Stomach (tissue), 9 donors: Measurements from ENCODE around the gene SAMD8. TPM values are rescaled to one million over a fixed set of nuclear protein-coding genes. Genes with fewer than 3 reads are reported as not detected.

ENCODE experiments used
- DNase-seq, 2 donors: peaks; one replicate each; pipeline versions ENCODE4 v3.0.0 to v3.0.0-alpha.2; 2013 to 2019
- H3K27ac ChIP-seq, 5 donors: fragments of 200-600 bp in 4 of 5; sonication (generic) in 4 of 5; one replicate each; pipeline ENCODE4 v1.5.1; 2013 to 2019; ENCODE audit warnings: mild to moderate bottlenecking in 1 of 5, moderate library complexity in 1 of 5
- H3K27me3 ChIP-seq, 3 donors: fragments of 200-600 bp; sonication (generic); one replicate each; pipeline ENCODE4 v1.5.1; 2017 to 2019; ENCODE audit warnings: mixed run types in 1 of 3
- H3K36me3 ChIP-seq, 4 donors: fragments of 200-600 bp; sonication (generic); 1 replicate in 3 of 4; 2 replicates in 1 of 4; pipeline ENCODE4 v1.5.1; 2016 to 2019
- H3K4me1 ChIP-seq, 4 donors: fragments of 200-600 bp; sonication (generic); one replicate each; pipeline ENCODE4 v1.5.1; 2016 to 2019
- H3K4me3 ChIP-seq, 4 donors: fragments of 200-600 bp; sonication (generic) in 3 of 4; one replicate each; pipeline ENCODE4 v1.5.1; 2016 to 2019; ENCODE audit warnings: mild to moderate bottlenecking in 1 of 4
- H3K9me3 ChIP-seq, 4 donors: fragments of 200-600 bp; sonication (generic); one replicate each; pipeline ENCODE4 v1.5.1; 2016 to 2019
- EP300 ChIP-seq: sonication (generic); formaldehyde crosslinking; IDR thresholded peaks from one replicate; pipeline ENCODE4 v1.6.1; 2017; ENCODE audit warnings: antibody characterized with exemption
- POLR2A ChIP-seq, 4 donors: fragments of 450-650 bp; IDR thresholded peaks; one replicate each; pipeline ENCODE4 v1.6.1; 2016; ENCODE audit warnings: antibody characterized with exemption in 4 of 4, control low read depth in 2 of 4, mild to moderate bottlenecking in 1 of 4, moderate library complexity in 1 of 4
- POLR2AphosphoS5 ChIP-seq, 3 donors: sonication (generic); formaldehyde crosslinking; IDR thresholded peaks; one replicate each; pipeline ENCODE4 v1.6.1; 2016; ENCODE audit warnings: antibody characterized with exemption in 3 of 3
- WGBS, 5 donors: extraction: QIAGEN DNeasy Blood & Tissue Kit in 3 of 5; methylation state at CpG; one replicate each; pipeline versions ENCODE4 v1.1.5 to v1.1.7; 2013 to 2018; 5-methylcytosine and 5-hydroxymethylcytosine counted together
- intact Hi-C: fragments of 100-400 bp; cut with DNase I; formaldehyde crosslinking; loops from one replicate; pipeline ENCODE4 v1.15.1; 2023; ENCODE audit warnings: low total_unique reads
- polyA plus RNA-seq, 3 donors: library from polyadenylated mRNA; stranded (reverse); fragments of 200-250 nt; gene quantifications; one replicate each; pipeline ENCODE4 v1.2.3, GENCODE V29; 2013
- total RNA-seq, 5 donors: library from RNA; depleted of rRNA; stranded (reverse); fragments of >200 nt; gene quantifications; one replicate each; pipeline versions ENCODE4 v1.1.0 to v1.2.3, GENCODE V29; 2014 to 2016
- TF ChIP-seq, protein P1 (sequence below), 7 experiments: fragments of 450-650 bp in 4 of 7; fragments of 200-600 bp in 3 of 7; sonication (generic) in 3 of 7; IDR thresholded peaks; one replicate each; pipeline ENCODE4 v1.5.1; 2016 to 2019; ENCODE audit warnings: antibody characterized with exemption in 7 of 7, control low read depth in 2 of 7, mild to moderate bottlenecking in 1 of 7
- donor health status: healthy with polysubstance abuse.
- donor health status: Bipolar disorder and iron deficiency.
- donor health status: healthy.

SAMD8 gene
- total and polyA plus RNA-seq, 8 donors = 2.9 to 34.9 (median 5.5) TPM

DNA sequence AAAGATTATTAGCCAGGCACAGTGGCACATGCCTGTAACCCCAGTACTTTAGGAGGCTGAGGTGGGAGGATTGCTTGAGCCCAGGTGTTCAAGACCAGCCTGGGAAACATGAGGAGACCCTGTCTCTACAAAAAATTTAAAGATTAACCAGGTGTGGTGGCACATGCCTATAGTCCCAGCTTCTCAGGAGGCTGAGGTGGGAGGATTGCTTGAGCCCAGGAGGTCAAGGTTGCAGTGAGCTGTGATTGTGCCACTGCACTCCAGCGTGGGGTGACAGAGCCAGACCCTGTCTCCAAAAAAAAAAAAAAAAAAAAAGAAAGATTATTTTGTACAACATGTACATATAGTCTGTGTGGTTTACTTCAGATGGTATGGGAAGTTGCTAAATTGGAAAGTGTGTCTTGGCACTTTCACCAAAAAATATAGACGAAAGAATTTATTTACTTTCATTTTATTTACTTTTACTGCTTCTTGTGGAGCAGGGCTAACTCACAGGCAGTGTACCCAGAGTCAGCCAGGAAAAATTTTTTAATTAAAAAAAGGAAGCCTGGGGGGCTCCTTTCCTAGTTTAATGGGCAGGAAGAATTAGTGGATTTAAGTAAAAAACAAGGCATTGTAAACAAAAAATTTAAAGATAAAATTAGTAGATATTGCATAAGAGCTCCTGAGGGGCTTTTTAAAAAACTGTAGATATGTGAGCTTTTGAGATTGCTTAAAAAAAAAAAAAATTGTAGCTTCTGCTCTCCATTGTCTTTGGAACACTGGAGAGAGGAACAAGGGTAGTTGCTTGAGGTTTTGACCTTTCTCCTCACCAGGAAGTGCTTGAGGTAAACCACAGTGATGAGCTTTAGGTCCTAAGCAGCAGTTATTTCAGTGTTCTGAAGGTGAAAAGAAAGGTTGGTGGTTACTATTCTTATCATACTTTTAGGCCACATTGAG, 54.5 kb downstream of the SAMD8 start:
- peak in 1 of 2 donors; percentile 32 for DNase-seq
- intact Hi-C loops = no loop called here
- 24 to 46% (median 34%) methylated on average over 2 of the region's 2 CpGs for WGBS, 5 donors
- H3K9me3 ChIP-seq = no peaks in the 10 kb centered on the region
- peak overlapping the region in 1 of 5 donors; percentile 11 for H3K27ac ChIP-seq
- TF ChIP-seq, protein P1, sequence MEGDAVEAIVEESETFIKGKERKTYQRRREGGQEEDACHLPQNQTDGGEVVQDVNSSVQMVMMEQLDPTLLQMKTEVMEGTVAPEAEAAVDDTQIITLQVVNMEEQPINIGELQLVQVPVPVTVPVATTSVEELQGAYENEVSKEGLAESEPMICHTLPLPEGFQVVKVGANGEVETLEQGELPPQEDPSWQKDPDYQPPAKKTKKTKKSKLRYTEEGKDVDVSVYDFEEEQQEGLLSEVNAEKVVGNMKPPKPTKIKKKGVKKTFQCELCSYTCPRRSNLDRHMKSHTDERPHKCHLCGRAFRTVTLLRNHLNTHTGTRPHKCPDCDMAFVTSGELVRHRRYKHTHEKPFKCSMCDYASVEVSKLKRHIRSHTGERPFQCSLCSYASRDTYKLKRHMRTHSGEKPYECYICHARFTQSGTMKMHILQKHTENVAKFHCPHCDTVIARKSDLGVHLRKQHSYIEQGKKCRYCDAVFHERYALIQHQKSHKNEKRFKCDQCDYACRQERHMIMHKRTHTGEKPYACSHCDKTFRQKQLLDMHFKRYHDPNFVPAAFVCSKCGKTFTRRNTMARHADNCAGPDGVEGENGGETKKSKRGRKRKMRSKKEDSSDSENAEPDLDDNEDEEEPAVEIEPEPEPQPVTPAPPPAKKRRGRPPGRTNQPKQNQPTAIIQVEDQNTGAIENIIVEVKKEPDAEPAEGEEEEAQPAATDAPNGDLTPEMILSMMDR (IDR thresholded peaks at IDR 0.05) = no peak
- TF ChIP-seq EP300 = no peak
- no peak for TF ChIP-seq POLR2A (IDR thresholded peaks at IDR 0.05)
- TF ChIP-seq POLR2AphosphoS5 (IDR thresholded peaks at IDR 0.05) = no peak
- peaks cover 0 to 50% (median 35%) of the 10 kb centered on the region in 4 donors for H3K36me3 ChIP-seq
- H3K27me3 ChIP-seq = no peaks in the 10 kb centered on the region
- H3K4me1 ChIP-seq = peaks cover 0 to 23% (median 14%) of the 10 kb centered on the region in 4 donors
- no peak overlapping the region for H3K4me3 ChIP-seq

DNA sequence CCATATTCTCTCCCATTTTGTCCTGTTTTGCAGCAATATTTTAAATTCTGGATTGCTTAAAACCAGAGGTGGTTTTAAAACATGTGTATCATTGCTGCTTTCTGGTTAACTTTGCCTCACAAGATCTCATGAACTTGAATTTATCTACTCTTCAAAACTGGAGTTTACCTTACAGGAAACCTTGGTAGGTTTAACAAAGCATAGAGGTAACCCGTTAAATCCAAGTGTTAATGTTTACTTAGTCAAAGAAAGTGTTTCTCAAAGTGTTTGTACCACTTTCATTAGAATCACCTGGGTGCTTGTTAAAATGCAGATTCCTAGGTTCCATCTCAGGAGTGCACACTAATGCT, 55.1 kb downstream of the SAMD8 start:
- Histone ChIP-seq H3K27me3 (no peaks in the 10 kb centered on the region), H3K27ac (peak overlapping the region in 1 of 5 donors; percentile 11), H3K4me3 (no peak overlapping the region), H3K4me1 (peaks cover 0 to 23% (median 14%) of the 10 kb centered on the region in 4 donors), H3K9me3 (no peaks in the 10 kb centered on the region), H3K36me3 (peaks cover 0 to 56% (median 38%) of the 10 kb centered on the region in 4 donors)
- intact Hi-C loops = no loop called here
- WGBS, 5 donors = 23 to 44% (median 29%) methylated on average over 1 of the region's 1 CpG
- no peak for TF ChIP-seq EP300
- TF ChIP-seq, protein P1 (IDR thresholded peaks at IDR 0.05) = no peak
- TF ChIP-seq POLR2AphosphoS5 (IDR thresholded peaks at IDR 0.05) = no peak
- no peak for TF ChIP-seq POLR2A (IDR thresholded peaks at IDR 0.05)
- no peak for DNase-seq

DNA sequence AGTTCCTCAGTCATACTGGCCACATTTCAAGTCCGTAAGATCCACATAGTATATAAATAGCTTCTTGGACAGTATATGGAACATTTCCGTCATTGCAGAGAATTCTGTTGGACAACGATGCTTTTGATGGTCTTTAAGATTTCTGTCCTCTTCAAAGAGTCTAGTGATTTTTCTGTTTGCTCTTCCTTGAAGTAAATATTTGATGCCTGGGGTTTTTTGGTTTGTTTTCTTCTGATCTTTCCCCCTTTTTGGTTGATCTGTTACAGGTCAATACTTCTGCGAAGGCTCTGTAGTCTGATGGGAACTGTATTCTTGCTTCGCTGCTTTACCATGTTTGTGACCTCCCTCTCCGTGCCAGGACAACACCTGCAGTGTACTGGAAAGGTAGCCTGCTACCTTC, 56.8 kb downstream of the SAMD8 start:
- peaks cover 0 to 23% (median 14%) of the 10 kb centered on the region in 4 donors for H3K4me1 ChIP-seq

DNA sequence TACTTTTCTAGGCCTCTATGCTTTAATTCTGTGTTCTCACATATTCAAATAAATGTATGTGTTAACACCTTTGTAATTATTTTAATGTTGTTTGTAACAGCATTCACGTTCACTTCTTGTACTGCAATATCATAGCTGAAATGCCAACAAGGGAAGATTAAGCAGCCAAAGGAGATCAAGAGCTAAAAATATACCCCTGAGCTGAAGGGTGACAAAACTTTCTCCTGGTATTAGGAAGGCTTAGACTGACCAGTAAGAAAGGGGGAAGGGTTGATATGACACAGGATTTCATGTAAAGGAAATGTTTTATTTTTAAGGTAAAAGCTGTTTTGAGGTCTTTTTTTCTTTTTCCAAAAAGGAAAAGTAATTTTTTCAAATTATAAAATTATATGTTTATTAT, 58.8 kb downstream of the SAMD8 start:
- no peaks in the 10 kb centered on the region for H3K9me3 ChIP-seq
- WGBS, 5 donors = 65 to 79% (median 74%) methylated on average over 1 of the region's 1 CpG
- no peak overlapping the region for H3K4me3 ChIP-seq
- peaks cover 0 to 22% (median 14%) of the 10 kb centered on the region in 4 donors for H3K4me1 ChIP-seq
- no peak overlapping the region for H3K27ac ChIP-seq
- DNase-seq = no peak
- H3K36me3 ChIP-seq = peaks cover 4 to 55% (median 50%) of the 10 kb centered on the region in 4 donors
- TF ChIP-seq POLR2A (IDR thresholded peaks at IDR 0.05) = no peak
- no peak for TF ChIP-seq POLR2AphosphoS5 (IDR thresholded peaks at IDR 0.05)
- TF ChIP-seq EP300 = no peak
- TF ChIP-seq, protein P1 (IDR thresholded peaks at IDR 0.05) = no peak
- H3K27me3 ChIP-seq = no peaks in the 10 kb centered on the region
- intact Hi-C loops = no loop called here

More for the DNA sequence above, 56.8 kb downstream of the SAMD8 start:
- no peak for TF ChIP-seq POLR2A (IDR thresholded peaks at IDR 0.05)
- TF ChIP-seq, protein P1 (IDR thresholded peaks at IDR 0.05) = no peak
- TF ChIP-seq POLR2AphosphoS5 (IDR thresholded peaks at IDR 0.05) = no peak
- TF ChIP-seq EP300 = no peak
- Histone ChIP-seq H3K9me3 (no peaks in the 10 kb centered on the region), H3K4me3 (no peak overlapping the region), H3K36me3 (peaks cover 4 to 67% (median 52%) of the 10 kb centered on the region in 4 donors), H3K27me3 (no peaks in the 10 kb centered on the region), H3K27ac (no peak overlapping the region)
- 72 to 93% (median 78%) methylated on average over 6 of the region's 6 CpGs for WGBS, 5 donors
- DNase-seq = no peak
- intact Hi-C loops = no loop called here
